GM18517 (cell line): ENCODE measurements around the gene PNMA8C.
"Not testable (repeated sequence)": the region's sequence is repeated elsewhere in the genome, so short reads cannot be mapped to it uniquely, and the experiment has no call there.

Source experiments
- ATAC-seq: cut with Tn5 transposase; IDR thresholded peaks from one replicate; pipeline ENCODE4 v1.9.1; 2021; ENCODE audit warnings: mild to moderate bottlenecking, moderate library complexity; ENCODE audit not compliant: unreplicated experiment

The PNMA8C gene

DNA sequence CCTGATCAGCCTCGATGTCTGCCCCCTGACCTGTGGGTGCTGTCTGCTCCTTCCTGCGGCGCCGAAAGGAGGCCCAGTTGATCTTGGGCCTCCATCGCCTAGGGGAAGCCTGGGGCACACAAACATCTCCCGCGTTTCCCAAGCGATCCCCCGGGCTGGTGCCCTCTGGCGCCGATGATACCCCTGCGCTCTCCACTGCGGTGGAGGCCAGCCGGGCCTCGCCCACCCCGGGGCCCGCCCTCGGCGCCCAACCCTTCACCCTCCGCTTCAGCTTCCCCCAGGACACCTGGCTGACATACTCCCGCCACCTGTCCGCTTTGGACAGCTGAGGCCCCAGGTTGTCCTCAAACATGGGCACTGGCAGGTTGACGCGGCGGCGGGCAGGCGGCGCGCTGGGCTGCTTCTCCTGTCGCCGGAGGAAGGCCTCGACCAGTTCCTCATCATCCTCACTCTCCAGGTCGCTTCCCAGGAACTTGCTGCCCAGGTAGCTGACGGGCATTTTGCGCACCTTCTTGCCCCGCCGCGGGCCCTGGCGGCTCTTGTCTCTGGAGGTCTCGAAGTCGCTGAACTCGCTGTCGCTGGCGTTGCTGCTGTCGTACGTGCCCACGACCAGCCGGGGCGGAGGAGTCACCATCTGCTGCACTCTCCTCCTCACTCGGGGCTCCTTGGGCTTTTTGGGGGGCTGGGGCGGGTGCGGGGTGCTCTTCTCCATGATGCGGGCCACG lies 16.6 kb downstream of the PNMA8C start:
- no peak for ATAC-seq

DNA sequence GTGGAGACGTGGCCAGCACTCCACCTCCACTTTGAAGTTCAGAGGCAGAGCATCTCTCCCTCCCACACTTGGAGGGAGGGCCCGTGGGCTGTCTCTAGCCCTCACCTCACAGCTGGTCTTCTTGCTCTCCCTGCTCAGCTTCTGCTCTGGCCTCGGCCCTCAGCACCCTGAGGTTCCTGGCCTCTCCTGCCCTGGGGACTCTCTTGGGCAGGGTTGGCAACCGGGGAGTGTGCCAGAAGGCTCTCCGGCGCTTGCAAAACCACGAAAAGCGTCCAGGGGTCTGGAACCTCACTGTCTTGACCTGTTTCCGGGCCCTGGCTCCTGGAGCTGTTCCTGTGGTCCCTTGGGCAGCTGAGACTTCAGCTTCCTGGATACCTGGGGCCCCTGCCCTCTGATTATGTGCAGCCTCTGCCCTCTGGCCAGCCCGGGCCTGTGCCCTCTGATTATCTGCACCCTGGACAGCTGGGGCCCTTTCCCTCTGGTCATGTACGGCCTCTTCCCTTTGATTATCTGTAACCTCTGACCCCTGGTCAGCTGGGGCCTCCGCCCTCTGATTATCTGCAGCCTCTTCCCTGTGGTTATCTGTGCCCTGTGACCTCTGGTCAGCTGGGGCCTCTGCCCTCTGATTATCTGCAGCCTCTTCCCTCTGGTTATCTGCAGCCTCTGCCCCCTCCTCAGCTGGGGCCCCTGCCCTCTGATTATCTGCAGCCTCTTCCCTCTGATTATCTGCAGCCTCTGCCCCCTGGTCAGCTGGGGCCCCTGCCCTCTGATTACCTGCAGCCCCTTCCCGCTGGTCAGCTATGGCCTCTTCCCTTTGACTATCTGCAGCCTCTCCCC lies 17.4 kb downstream of the PNMA8C start:
- ATAC-seq = no peak

DNA sequence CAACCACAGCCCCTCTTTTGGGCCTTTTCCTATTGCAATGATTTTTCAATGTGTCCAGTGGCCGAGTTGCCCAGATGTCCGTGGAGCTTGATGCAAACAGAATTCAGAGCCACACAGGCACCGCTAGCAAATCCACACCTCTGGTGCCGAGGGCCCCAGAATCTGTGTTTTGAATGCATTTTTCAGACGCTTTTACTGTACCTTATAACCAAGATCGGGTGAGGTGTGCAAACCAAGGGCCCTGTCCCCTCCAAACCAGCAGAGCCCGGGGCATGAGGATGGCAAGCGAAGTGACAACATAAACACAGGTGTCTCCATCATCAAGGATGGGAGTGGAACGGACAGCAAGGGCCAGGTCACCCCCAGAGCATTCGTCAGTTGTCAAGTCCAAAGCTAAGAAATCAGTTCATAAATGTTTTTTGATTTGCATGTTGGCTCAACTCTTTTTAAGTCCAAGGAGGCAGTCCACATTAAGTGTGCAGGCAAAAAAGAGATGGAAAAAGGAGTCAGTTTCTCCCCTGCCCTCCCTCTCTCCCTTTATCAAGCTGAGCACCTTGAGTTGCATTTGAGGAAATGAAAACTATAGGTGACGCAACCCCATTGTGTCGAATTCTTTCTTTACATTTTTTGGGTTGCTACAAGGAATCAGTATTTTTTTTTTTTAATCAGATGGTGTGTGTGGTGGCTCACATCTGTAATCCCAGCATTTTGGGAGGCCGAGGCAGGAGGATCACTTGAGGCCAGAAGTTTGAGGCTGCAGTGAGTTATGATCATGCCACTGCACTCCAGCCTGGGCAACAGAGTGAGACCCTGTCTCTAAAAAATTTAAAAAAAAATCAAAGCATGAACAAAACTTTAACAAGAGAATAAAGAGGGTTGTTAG lies 18.3 kb downstream of the PNMA8C start:
- no peak for ATAC-seq

DNA sequence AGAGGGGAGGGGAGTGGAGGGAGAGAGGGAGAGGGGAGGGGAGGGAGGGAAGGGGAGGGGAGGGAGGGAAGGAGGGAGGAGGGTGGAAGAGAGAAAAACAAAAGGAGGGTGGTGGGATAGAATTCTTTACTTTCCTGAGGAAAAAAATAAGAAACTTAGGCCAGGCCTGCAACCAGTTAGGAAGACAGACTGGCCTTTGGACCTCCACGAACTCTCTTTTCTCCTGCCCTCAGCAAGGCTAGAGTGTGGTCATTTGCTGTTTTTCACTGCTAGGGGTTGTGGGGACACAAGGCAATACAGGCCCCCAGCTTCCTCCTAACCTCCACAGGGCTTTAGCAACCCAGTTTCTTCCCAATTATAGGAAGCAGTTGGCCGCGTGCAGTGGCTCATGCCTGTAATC lies 19.5 kb downstream of the PNMA8C start:
- no peak for ATAC-seq

DNA sequence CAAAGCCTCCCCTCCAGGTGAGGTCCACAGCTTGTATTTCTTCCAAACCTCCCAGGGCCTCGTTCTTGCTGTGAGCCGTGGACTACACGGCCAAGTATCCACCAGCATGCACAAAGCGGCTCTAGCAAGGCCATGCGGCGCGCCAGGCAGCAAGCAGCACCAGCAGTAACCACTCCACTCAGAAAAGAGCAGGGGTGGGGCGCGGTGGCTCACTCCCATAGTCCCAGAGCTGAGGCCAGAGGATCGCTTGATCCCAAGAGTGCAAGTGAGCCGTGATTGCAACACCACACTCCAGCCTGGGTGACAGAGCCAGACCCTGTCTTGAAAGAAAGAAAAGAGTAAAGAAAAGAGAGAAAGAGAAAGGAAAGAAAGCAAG lies 20.1 kb downstream of the PNMA8C start:
- ATAC-seq = no peak

DNA sequence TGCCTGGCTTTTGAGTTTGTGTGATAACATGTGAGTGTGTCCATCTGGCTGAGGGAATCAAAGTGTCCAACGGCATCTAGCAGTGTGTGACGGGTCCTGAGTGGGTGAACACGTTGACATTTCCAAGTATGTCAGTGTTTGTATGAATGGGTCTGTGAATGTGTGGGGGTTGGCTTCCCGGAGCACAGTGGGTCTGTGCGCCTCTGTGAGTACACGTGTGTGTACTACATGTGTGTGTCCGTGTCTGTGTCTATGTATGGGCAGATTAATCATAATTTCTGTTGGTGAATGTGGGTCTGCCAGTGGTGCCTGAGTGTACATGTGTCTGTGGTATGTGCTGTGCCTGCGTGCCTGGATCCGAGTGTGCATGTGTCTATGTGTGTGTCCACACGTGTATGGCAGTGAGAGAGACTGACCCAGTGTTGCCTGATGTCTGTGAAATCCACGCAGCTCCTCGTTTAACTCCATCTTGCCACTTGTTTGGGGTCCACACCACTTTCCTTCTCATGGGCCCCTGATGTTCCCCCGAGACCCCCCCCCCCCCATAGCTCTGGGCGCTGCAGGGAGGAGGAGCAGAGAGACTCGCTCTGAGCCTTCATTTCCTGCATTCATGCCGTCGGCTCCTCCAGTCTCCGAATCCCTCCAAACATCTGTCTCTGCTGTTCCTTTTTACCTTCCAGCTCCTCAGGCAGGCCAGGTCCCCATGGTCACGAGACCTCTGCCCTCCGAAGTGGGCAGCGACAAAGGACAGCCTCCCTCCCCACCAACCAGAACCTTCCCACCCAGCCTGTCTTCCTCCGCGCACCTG lies 20.7 kb downstream of the PNMA8C start:
- ATAC-seq = no peak

DNA sequence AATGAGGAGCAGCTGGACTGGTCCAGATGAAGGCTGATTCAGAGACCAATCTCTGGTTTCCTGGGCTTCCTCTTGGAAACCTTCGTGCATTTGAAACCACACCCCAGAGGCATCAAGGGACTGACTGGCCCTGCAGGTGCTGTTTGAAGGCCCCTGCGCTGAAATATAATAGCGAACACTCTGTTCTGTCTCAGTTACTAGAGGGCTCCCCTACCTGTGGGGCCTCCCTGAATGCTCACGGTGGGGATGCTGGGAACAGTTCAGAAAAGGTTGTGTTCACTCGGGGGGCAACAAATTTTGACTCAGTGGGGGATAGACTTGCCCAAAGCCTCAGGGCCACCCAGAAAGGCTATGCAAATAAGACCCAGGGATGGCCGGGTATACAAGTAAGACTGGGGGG lies 21.8 kb downstream of the PNMA8C start:
- ATAC-seq = no peak

DNA sequence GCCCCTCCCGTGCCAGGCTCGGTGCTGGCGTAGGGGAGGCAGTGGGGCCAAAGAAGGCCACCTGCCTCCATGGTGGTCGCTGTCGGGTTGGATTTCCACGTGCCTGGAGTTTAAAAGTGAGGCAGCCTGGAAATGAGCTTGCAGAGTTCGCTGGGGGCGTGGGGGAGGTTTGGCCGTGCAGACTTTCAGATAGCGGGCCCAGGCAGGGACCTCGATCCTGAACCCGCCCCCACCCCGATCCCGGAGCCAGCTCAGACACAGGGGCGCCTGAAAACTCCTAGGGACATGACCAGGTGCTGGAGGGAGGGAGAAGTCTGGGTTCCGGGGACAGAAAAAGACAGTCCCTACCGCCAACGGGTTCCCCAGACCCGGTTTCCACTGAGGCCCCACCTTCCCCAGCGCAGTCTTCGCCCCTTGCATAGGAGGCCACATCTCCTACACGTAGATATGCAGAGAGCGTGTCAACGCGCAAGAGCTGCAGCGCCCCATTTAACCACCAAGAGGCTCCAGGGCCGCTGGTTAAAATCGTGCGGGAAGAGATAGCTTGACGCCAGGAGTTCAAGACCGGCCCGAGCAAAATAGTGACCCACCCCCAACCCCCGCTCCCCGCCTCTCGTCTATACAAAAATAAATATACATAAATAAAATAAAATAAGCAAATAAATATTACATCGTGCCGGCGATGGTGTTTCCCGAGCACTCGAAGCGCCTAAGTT lies 23.8 kb downstream of the PNMA8C start:
- ATAC-seq = no peak

DNA sequence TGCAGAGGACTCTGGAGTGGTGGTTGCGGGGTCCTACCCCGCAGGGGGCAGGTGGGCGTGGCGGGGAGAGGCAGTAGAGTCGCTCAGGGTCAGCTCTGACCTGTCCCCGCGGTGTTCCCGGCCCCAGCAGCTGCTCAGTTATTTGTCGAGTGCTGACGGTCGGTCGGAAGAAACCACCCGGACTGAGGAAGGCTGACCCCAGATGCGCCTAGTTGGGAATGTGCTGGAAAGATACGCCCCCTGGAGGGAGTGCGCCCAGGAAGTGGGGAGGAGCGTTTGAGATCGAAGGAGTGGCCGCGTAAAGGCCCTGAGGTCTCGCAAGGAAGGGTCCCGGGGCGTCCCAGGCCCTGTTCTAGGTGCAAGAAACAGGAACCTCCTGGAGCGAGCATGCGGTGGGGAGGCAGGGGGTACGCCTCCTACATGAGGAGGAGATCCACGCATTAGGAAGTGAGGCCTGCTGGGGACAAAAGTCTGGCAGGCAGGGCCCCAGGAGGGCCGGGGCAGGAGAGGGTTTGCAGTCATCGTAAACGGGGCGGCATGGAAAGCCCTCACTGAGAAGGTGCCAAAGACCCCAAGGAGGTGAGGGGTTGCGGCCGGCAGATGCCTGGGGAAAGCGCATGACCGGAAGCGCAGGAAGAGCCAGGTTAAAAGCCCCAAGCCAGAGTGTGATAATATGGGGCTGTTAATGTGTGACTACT lies 24.5 kb downstream of the PNMA8C start:
- ATAC-seq = no peak

DNA sequence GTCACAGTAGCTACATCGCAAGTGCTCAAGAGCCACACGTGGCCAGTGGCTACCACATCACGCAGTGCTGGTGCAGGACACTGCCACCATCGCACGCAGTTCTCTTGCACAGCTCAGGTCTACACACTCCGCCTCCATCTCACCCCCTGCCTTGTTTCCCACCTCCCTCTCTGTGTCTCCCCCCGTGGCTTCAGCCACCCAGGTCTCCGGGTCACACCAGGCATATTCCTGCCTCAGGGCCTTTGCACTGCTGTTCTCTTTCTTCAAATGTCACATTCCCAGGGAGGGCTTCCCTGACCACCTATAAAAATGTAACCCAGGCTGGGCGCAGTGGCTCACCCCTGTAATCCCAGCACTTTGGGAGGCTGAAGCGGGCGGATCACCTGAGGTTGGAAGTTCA lies 26.0 kb downstream of the PNMA8C start:
- no peak for ATAC-seq

DNA sequence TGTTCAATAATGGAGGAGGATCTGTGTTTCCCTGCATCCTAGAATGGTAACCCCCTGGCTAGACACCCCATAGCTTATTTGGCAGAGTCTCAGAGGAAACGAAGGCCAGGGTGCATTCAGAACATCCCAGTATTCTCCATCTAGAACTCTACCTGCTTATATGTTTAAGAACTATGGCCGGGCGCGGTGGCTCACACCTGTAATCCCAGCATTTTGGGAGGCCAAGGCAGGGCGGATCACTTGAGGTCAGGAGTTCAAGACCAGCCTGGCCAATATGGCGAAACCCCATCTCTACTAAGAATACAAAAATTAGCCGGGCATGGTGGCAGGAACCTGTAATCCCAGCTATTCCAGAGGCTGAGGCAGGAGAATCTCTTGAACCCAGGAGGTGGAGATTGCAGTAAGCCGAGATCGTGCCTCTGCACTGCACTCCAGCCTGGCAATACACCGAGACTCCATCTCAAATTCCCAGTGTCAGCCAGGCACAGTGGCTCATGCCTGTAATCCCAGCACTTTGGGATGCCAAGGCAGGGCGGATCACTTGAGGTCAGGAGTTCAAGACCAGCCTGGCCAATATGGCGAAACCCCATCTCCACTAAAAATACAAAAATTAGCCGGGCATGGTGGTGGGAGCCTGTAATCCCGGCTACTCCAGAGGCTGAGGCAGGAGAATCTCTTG lies 30.8 kb downstream of the PNMA8C start:
- not testable (repeated sequence) for ATAC-seq

DNA sequence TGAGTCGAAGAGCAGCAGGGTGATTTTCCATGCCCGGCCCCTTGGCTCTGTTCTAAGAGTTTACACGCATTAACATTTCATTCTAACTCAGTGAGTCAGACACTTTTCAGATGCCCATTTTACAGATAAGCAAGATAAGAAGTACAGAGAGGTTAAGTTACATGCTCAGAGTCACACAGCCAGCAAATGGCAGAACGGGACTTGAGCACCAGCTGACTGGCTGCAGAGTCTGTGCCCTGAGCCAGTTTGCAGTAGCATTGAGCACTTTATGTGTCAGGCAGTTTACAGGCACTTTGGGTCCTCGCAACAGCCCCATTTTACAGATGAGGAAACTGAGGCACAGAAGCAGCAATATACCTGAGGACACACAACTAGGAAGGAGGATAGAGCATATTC lies 34.3 kb downstream of the PNMA8C start:
- ATAC-seq = no peak

DNA sequence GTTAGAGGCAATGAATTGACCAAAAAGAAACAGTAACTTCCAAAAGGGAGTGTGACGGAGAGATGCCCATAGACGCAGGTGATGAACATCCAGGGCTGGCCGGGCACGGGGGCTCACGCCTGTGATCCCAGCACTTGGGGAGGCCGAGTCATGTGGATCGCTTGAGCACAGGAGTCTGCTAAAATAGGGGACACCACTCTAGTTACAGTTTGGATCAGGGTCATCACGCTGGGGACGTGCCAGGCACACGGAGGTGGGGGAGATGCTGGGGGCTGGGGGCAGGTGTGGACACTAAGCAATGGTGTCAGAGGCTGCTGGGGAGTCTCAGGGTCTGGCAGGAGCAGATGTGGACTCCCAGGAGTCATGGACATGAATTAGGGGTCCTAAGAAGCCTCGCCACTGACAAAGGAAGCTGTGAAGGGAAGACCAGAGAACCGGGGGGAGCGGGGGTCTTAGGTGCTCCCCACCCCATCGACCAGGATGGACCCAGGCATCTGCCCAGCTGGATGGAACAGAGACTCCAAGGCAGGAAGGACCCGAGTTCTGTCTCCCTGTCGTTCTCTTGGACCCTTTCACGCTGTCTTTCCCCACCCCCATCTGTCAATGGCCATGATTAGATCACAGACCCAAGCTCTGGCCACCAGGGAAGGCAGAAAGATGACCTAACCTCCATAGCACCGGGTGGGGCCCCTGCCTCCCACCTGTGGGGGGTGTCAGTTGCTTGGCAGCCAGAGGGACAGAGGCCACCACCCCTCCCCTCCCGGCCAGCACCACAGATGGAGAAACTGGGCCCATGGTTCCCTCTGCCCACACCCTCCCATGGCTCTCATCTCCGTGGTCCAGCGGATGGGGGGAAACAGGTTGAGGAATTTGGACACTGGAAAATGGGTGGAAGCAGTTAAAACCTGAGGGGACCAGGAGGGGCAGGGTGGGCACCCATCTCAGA lies 35.0 kb downstream of the PNMA8C start:
- no peak for ATAC-seq

DNA sequence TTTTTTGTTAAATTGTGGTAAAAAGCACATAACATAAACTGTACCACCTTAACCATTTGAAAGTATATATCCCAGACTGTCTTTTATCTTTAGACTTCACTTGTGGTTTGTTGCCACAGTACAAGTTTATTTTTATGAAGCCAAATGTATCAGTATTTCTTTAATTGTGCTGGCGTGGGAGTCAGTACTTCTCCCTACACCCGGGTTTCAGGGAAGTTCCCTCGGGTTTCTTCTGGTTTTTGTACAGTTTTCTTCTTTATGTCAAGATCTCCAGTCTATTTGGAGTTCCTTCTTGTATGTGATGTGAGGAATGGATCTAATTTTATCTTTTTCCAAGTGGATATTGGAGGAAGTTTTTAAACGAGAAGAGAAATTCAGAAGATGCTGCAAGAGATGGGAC lies 35.9 kb downstream of the PNMA8C start:
- ATAC-seq = no peak

DNA sequence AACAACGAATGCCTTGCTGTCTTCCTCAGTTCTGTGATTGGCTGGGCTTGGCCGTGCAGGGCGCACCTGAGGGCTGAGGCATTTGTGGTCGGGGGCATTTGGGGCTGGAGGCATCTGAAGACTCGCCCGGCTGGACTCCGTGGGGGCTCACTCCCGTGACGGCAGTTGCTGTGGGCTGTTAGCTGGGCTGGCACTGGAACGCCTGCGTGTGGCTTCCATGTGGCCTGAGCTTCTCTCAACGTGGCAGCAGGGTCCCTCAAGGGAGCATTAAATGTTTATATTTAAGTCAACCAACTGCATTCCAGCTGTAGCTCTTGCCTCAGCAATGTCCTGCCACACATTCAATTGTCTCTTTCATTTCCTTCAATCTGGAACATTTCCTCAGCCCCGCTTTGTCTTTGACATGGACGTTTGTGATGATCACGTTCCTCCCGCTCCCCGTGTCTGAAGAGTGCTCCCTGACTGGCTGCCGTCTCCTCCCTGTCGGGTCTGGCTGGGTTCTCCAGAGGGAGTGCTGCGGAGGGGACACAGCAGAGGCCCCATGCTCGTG lies 36.4 kb downstream of the PNMA8C start:
- no peak for ATAC-seq

DNA sequence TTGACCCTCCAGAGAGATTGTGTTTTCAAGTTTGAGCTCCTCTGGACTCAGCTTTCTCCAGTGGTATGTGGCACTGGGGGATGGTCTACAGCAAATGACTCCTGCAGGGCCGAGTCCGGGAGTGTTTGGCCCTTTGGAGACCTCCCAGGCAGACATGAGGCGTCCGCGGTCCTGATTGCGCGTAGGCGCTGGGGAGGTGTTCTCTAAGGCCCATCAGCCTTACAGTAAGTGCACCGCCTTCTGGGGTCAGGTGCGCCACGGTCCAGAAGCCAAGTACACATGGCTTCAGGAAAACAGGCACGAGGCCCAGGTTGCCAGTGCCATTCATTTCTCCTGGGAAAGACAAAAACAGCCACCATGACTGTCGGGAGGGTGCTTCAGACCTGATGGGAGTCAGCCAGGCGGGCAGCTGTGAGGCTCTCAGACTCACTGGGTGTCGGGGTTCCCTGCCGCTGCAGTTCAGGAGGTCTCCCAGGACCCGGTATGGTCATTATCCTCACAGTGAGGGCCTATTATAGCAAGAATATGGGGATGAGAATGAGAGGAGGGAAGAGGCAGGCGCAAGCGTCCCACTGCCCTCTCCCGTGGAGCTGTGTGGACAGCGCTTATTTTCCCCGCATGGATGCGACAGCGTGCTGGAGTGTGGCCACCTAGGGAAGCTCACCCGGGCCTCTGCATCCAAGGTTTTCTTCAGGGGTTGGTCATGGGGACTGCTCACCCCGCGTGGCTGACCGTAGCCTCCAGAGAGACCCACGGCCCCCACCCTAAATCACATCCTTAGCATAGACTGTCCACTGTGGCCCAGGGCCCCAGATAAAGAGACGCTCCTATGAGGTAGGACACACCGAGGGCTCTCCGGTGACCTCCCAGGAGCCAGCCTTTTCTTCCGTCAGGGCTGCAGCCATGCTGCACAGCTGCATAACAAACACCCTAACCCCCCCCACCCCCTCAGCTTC lies 37.2 kb downstream of the PNMA8C start:
- no peak for ATAC-seq
